ENCODE data around the gene MRPS22. TPM values are rescaled to one million over a fixed set of nuclear protein-coding genes. Genes with fewer than 3 reads are reported as not detected.
"Not testable (repeated sequence)": the region's sequence is repeated elsewhere in the genome, so short reads cannot be mapped to it uniquely, and the experiment has no call there.

The MRPS22 gene
- total and polyA plus RNA-seq, 3 donors from 2014 or later = 61.1 to 95.8 (median 63.4) TPM

DNA sequence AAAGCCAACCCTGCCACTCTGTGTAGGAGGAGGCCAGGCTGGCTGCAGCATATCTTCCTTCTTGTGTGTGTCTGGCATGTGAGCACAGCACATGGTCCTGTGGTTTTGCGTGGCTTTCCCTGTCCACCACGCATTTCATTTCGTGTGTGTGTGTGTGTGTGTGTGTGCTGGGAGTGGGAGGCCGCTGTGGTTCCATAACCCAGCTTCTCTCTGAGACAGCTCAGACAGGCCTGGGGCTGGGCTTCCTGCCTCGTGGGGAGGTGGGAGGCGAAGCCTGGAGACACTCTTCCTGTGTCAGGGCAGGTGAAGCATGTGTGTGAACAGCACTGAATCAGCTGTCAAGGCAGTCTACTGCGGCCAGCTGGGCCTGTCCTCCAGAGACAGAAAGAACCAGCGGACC, 16.0 kb upstream of the MRPS22 start:
- Histone ChIP-seq H3K9me3 (no peaks in the 10 kb centered on the region), H3K27me3 (no peaks in the 10 kb centered on the region), H3K4me3 (no peak overlapping the region), H3K36me3 (ENCODE audit: low read depth, missing control alignments) (no peaks in the 10 kb centered on the region), H3K27ac (no peak overlapping the region), H3K4me1 (peaks cover 3% of the 10 kb centered on the region)
- intact Hi-C loops (cut with DNase I; ENCODE audit: low total_unique reads) = loop anchor here (10.0 kb wide), 1 partner anchor 213 kb away; no protein-coding TSS in a partner anchor
- DNase-seq = no peak
- no peak for TF ChIP-seq POLR2A (IDR thresholded peaks at IDR 0.05)
- TF ChIP-seq, protein P1, sequence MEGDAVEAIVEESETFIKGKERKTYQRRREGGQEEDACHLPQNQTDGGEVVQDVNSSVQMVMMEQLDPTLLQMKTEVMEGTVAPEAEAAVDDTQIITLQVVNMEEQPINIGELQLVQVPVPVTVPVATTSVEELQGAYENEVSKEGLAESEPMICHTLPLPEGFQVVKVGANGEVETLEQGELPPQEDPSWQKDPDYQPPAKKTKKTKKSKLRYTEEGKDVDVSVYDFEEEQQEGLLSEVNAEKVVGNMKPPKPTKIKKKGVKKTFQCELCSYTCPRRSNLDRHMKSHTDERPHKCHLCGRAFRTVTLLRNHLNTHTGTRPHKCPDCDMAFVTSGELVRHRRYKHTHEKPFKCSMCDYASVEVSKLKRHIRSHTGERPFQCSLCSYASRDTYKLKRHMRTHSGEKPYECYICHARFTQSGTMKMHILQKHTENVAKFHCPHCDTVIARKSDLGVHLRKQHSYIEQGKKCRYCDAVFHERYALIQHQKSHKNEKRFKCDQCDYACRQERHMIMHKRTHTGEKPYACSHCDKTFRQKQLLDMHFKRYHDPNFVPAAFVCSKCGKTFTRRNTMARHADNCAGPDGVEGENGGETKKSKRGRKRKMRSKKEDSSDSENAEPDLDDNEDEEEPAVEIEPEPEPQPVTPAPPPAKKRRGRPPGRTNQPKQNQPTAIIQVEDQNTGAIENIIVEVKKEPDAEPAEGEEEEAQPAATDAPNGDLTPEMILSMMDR (IDR thresholded peaks at IDR 0.05) = no peak
- 78 to 89% methylated on average over 3 to 8 of the region's 8 CpGs for WGBS, 2 donors

DNA sequence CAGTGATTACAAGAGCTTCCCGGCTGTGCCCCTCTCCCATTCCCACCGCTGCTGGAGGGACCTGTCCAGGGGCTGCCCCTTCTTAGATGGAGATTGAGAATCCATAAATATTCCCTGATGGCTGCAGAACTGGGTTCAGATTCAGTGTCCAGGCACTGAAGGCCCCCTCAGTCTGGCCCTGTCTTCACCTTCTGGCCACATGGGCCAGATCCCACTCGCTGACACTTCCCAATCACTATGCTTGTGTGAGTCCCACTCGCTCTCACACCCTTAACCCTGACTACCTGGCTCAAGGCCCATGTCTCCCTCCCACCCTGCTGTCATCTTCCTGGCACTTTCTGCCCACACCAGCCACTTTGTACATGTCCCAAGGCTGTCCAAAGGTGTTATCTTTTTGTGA, 15.5 kb upstream of the MRPS22 start:
- no peak overlapping the region for H3K27ac ChIP-seq
- H3K36me3 ChIP-seq (ENCODE audit: low read depth, missing control alignments) = no peaks in the 10 kb centered on the region
- no peak overlapping the region for H3K4me3 ChIP-seq
- no peak for DNase-seq
- no peaks in the 10 kb centered on the region for H3K9me3 ChIP-seq
- no peaks in the 10 kb centered on the region for H3K27me3 ChIP-seq
- TF ChIP-seq, protein P1 (IDR thresholded peaks at IDR 0.05) = no peak
- no peak for TF ChIP-seq POLR2A (IDR thresholded peaks at IDR 0.05)
- peaks cover 3% of the 10 kb centered on the region for H3K4me1 ChIP-seq
- intact Hi-C loops (cut with DNase I; ENCODE audit: low total_unique reads) = loop anchor here (10.0 kb wide), 1 partner anchor 214 kb away; no protein-coding TSS in a partner anchor
- 79 to 85% methylated on average over 4 of the region's 4 CpGs for WGBS, 2 donors

DNA sequence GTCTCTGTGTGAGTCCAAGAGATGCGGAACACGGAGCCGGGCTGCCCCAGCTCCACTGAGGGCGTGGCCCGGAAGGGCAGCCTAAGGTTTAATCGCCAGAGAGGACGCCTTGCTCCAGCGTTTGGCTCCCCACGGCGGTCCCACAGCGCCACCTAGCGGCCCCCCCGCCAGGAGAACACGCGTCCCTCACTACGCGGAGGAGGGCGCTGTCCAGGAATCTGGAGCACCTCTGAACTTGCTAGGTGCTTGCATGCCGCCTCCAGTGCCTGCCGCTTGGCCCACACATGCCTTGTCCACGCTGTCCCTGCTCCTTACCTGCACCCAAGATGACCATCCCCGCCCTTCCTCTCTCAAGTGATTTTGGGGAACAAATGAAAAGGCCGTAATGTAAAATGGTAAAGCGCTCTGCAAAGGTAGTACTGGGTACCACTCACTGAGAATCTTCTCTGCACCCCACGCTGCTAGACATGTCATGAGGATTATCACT, 14.4 kb upstream of the MRPS22 start:
- WGBS, 2 donors = 8 to 9% methylated on average over 15 to 22 of the region's 25 CpGs
- peaks cover 3% of the 10 kb centered on the region for H3K4me1 ChIP-seq
- no peak for TF ChIP-seq POLR2A (IDR thresholded peaks at IDR 0.05)
- TF ChIP-seq, protein P1 (IDR thresholded peaks at IDR 0.05) = peak; percentile 87 to 96 (median 95)
- intact Hi-C loops (cut with DNase I; ENCODE audit: low total_unique reads) = loop anchor here (10.0 kb wide), 1 partner anchor 215 kb away; no protein-coding TSS in a partner anchor
- no peak overlapping the region for H3K4me3 ChIP-seq
- no peaks in the 10 kb centered on the region for H3K36me3 ChIP-seq (ENCODE audit: low read depth, missing control alignments)
- no peaks in the 10 kb centered on the region for H3K27me3 ChIP-seq
- DNase-seq = peak; percentile 91
- no peak overlapping the region for H3K27ac ChIP-seq
- H3K9me3 ChIP-seq = no peaks in the 10 kb centered on the region

DNA sequence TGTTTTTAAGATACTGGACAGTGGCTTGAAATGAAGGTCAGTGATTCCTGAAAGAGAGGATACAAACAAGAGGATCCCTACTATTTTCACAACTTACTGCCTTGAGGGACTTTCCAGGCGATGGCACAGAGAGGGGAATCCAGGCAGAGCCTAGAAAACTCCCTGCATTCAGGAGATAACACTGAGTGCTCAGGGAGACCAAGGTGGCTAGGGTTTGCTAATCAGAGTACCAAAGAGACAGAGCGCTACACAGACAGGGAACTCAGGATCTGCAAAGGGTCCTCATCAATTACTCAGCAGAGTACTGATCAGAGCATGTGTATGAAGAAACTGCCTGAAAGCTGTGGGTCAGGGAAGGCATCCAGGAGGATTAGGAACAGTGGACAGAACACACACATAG, 11.7 kb upstream of the MRPS22 start:
- Histone ChIP-seq H3K9me3 (no peaks in the 10 kb centered on the region), H3K36me3 (ENCODE audit: low read depth, missing control alignments) (no peaks in the 10 kb centered on the region), H3K4me1 (peaks cover 3% of the 10 kb centered on the region), H3K4me3 (no peak overlapping the region), H3K27me3 (no peaks in the 10 kb centered on the region), H3K27ac (no peak overlapping the region)
- WGBS, 2 donors = 63 to 83% methylated on average over 2 of the region's 2 CpGs
- TF ChIP-seq, protein P1 (IDR thresholded peaks at IDR 0.05) = no peak
- TF ChIP-seq POLR2A (IDR thresholded peaks at IDR 0.05) = no peak
- DNase-seq = no peak
- intact Hi-C loops (cut with DNase I; ENCODE audit: low total_unique reads) = no loop called here

DNA sequence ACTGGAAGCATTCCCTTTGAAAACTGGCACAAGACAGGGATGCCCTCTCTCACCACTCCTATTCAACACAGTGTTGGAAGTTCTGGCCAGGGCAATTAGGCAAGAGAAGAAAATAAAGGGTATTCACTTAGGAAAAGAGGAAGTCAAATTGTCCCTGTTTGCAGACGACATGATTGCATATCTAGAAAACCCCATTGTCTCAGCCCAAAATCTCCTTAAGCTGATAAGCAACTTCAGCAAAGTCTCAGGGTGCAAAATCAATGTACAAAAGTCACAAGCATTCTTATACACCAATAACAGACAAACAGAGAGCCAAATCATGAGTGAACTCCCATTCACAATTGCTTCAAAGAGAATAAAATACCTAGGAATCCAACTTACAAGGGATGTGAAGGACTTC, 9.1 kb upstream of the MRPS22 start:
- WGBS, 2 donors = 53 to 63% methylated on average over 1 of the region's 1 CpG
- H3K27ac ChIP-seq; DNase-seq; H3K4me3 ChIP-seq; H3K4me1 ChIP-seq; intact Hi-C loops (cut with DNase I; ENCODE audit: low total_unique reads); H3K36me3 ChIP-seq (ENCODE audit: low read depth, missing control alignments); H3K27me3 ChIP-seq; H3K9me3 ChIP-seq: not testable (repeated sequence)

All from testis (tissue), 3 donors.